GM19099 (cell line): Measurements from ENCODE around the gene OPCML.

ENCODE experiments used
- POLR2A ChIP-seq: IDR thresholded peaks from 3 replicates; pipeline ENCODE4 v1.6.1; 2011; ENCODE audit warnings: low read depth; ENCODE audit not compliant: insufficient read length; ENCODE audit errors: extremely low read depth

OPCML gene

GRCh38 chr11:132610791-132611190 lies 921.5 kb downstream of the OPCML start:
- TF ChIP-seq POLR2A: no peak

- TF ChIP-seq POLR2A: no peak
These were observed 922.1 kb downstream of the OPCML start for GRCh38 chr11:132610216-132610615.

- no peak for TF ChIP-seq POLR2A
These were observed 924.7 kb downstream of the OPCML start for GRCh38 chr11:132607575-132607974.

- no peak for TF ChIP-seq POLR2A
These were observed 926.3 kb downstream of the OPCML start for GRCh38 chr11:132605825-132606570.

- TF ChIP-seq POLR2A: no peak
These were observed 927.9 kb downstream of the OPCML start for GRCh38 chr11:132604431-132604830.

- no peak for TF ChIP-seq POLR2A
These were observed 930.4 kb downstream of the OPCML start for GRCh38 chr11:132601875-132602274.

GRCh38 chr11:132595711-132596134 lies 936.6 kb downstream of the OPCML start:
- no peak for TF ChIP-seq POLR2A

- TF ChIP-seq POLR2A: no peak
These were observed 937.1 kb downstream of the OPCML start for GRCh38 chr11:132595246-132595645.

GRCh38 chr11:132590986-132591385 lies 941.3 kb downstream of the OPCML start:
- TF ChIP-seq POLR2A: no peak

GRCh38 chr11:132590554-132590953 lies 941.7 kb downstream of the OPCML start:
- TF ChIP-seq POLR2A: no peak

- no peak for TF ChIP-seq POLR2A
These were observed 942.5 kb downstream of the OPCML start for GRCh38 chr11:132589791-132590190.

GRCh38 chr11:132588366-132588765 lies 943.9 kb downstream of the OPCML start:
- no peak for TF ChIP-seq POLR2A

- no peak for TF ChIP-seq POLR2A
These were observed 944.6 kb downstream of the OPCML start for GRCh38 chr11:132587716-132588115.

- no peak for TF ChIP-seq POLR2A
These were observed 945.5 kb downstream of the OPCML start for GRCh38 chr11:132586801-132587200.

GRCh38 chr11:132579634-132580327 lies 952.5 kb downstream of the OPCML start:
- TF ChIP-seq POLR2A: no peak

- no peak for TF ChIP-seq POLR2A
These were observed 953.2 kb downstream of the OPCML start for GRCh38 chr11:132579136-132579535.

GRCh38 chr11:132578580-132578979 lies 953.7 kb downstream of the OPCML start:
- no peak for TF ChIP-seq POLR2A

GRCh38 chr11:132576706-132577105 lies 955.6 kb downstream of the OPCML start:
- TF ChIP-seq POLR2A: no peak
